Natural killer cell (primary cell): ENCODE data around the gene TPP2. TPM values are rescaled to one million over a fixed set of nuclear protein-coding genes. Genes with fewer than 3 reads are reported as not detected.

Experiments
- ATAC-seq, 3 donors: fragments of 150-1000 bp in 2 of 3; fragments of 200-7000 bp in 1 of 3; cut with Tn5 transposase; 1 replicate in 1 of 3; 2 replicates in 2 of 3; pipeline ENCODE4 v1.10.0; 2021; ENCODE audit warnings: mild to moderate bottlenecking in 2 of 3, moderate library complexity in 2 of 3
- DNase-seq, 2 donors: peaks; one replicate each; pipeline versions ENCODE4 v3.0.0 to v3.0.0-alpha.2; 2013 to 2021; ENCODE audit warnings: mixed read lengths in 1 of 2
- H3K27ac ChIP-seq: one replicate; pipeline ENCODE4 v1.5.1; 2013; ENCODE audit warnings: mild to moderate bottlenecking, low read length
- H3K27me3 ChIP-seq: one replicate; pipeline ENCODE4 v1.6.1; 2013; ENCODE audit warnings: low read length; ENCODE audit not compliant: control insufficient read depth, insufficient read depth
- H3K36me3 ChIP-seq: one replicate; pipeline ENCODE4 v1.6.1; 2013; ENCODE audit warnings: low read length; ENCODE audit not compliant: control insufficient read depth, insufficient read depth
- H3K4me1 ChIP-seq: one replicate; pipeline ENCODE4 v1.6.1; 2013; ENCODE audit warnings: low read length; ENCODE audit not compliant: control insufficient read depth, insufficient read depth
- H3K4me3 ChIP-seq: one replicate; pipeline ENCODE4 v1.5.1; 2013; ENCODE audit warnings: low read length
- H3K9me3 ChIP-seq: one replicate; pipeline ENCODE4 v1.6.1; 2013; ENCODE audit warnings: low read length; ENCODE audit not compliant: control insufficient read depth, insufficient read depth
- H3K27ac Mint-ChIP-seq, 2 donors: one replicate each; pipeline ENCODE4 v1.8.0; 2022; ENCODE audit warnings: mild to moderate bottlenecking in 2 of 2, mixed read lengths in 2 of 2, moderate library complexity in 1 of 2
- H3K27me3 Mint-ChIP-seq, 2 donors: one replicate each; pipeline ENCODE4 v1.8.0; 2022; ENCODE audit warnings: low read depth in 2 of 2, mixed read lengths in 2 of 2
- H3K36me3 Mint-ChIP-seq: one replicate; pipeline ENCODE4 v1.8.0; 2022; ENCODE audit warnings: mixed read lengths
- H3K4me1 Mint-ChIP-seq, 2 donors: one replicate each; pipeline ENCODE4 v1.8.0; 2022; ENCODE audit warnings: mixed read lengths in 2 of 2
- H3K4me3 Mint-ChIP-seq: one replicate; pipeline ENCODE4 v1.8.0; 2022; ENCODE audit warnings: mild to moderate bottlenecking, moderate library complexity, mixed read lengths
- H3K9me3 Mint-ChIP-seq, 2 donors: one replicate each; pipeline ENCODE4 v1.8.0; 2022; ENCODE audit warnings: mixed read lengths in 2 of 2
- WGBS: methylation state at CpG from one replicate; pipeline ENCODE4 v1.1.7; 2013; ENCODE audit warnings: missing lambda C conversion rate; ENCODE audit not compliant: insufficient coverage; 5-methylcytosine and 5-hydroxymethylcytosine counted together
- intact Hi-C: fragments of 100-400 bp; cut with micrococcal nuclease; formaldehyde crosslinking; loops from one replicate; pipeline ENCODE4 v1.14.2; 2022
- total RNA-seq, 4 donors: library from RNA; stranded (reverse); fragments of 120-200 nt in 1 of 4; gene quantifications; one replicate each; pipeline versions ENCODE4 v1.2.3 to v1.2.4, GENCODE V29; 2013 to 2022
- TF ChIP-seq, protein P1 (sequence below): fragments of 200-600 bp; IDR thresholded peaks from one replicate; pipeline ENCODE4 v1.8.0; 2022; ENCODE audit warnings: antibody characterized with exemption

Gene TPP2
- total RNA-seq, 3 donors from 2014 or later (not counting 1 experiment from before 2014, with no cell fraction given) = 128 to 147 (median 136) TPM

DNA sequence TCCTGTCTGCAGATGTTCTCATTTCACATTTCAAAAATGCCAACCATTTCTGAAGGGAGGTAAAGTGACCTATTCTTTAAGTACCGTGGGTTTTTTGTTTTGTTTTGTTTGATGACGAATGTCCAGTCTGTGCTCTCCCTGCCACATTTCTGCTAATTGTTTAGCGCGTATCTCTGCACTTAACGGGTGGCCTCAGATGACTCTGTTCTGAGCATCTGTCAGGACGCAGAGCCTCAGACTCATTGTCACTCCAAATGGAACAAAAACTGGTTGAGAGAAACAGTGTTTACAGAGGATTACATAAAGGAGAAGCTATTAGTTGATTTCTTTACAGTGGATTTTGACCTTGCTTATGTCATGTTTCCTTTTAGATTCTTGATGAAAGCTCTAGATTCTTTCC lies 23.7 kb downstream of the TPP2 start:
- no peak for DNase-seq
- WGBS = 98% methylated on average over 6 of the region's 6 CpGs
- Histone ChIP-seq H3K27me3 (no peaks in the 10 kb centered on the region), H3K4me3 (no peak overlapping the region), H3K36me3 (peaks cover 75% of the 10 kb centered on the region), H3K4me1 (no peaks in the 10 kb centered on the region), H3K9me3 (no peaks in the 10 kb centered on the region), H3K27ac (no peak overlapping the region)
- H3K36me3 Mint-ChIP-seq = peaks cover 8% of the 10 kb centered on the region
- TF ChIP-seq, protein P1, sequence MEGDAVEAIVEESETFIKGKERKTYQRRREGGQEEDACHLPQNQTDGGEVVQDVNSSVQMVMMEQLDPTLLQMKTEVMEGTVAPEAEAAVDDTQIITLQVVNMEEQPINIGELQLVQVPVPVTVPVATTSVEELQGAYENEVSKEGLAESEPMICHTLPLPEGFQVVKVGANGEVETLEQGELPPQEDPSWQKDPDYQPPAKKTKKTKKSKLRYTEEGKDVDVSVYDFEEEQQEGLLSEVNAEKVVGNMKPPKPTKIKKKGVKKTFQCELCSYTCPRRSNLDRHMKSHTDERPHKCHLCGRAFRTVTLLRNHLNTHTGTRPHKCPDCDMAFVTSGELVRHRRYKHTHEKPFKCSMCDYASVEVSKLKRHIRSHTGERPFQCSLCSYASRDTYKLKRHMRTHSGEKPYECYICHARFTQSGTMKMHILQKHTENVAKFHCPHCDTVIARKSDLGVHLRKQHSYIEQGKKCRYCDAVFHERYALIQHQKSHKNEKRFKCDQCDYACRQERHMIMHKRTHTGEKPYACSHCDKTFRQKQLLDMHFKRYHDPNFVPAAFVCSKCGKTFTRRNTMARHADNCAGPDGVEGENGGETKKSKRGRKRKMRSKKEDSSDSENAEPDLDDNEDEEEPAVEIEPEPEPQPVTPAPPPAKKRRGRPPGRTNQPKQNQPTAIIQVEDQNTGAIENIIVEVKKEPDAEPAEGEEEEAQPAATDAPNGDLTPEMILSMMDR = no peak
- no peaks in the 10 kb centered on the region for H3K9me3 Mint-ChIP-seq
- H3K4me3 Mint-ChIP-seq = no peak overlapping the region
- ATAC-seq = no peak
- no peaks in the 10 kb centered on the region for H3K27me3 Mint-ChIP-seq
- H3K27ac Mint-ChIP-seq = no peak overlapping the region
- intact Hi-C loops = no loop called here
- peaks cover 6 to 9% of the 10 kb centered on the region in 2 donors for H3K4me1 Mint-ChIP-seq

DNA sequence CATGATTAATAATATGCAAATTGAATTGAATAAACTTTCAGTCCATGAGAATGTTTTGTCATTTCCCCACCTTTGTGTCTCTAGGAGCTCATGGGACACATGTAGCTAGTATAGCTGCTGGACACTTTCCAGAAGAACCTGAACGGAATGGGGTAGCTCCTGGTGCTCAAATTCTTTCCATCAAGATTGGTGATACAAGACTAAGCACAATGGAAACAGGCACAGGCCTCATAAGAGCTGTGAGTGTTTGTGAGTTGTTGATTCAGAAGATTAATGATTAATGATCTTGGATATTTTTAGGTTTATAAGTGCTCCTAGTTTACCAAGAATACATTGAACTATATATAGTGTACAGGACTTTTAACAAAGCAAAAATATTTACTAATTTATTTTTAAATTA lies 30.1 kb downstream of the TPP2 start:
- 89% methylated on average over 1 of the region's 1 CpG for WGBS
- no peaks in the 10 kb centered on the region for H3K27me3 Mint-ChIP-seq
- H3K36me3 ChIP-seq = peaks cover 83% of the 10 kb centered on the region

DNA sequence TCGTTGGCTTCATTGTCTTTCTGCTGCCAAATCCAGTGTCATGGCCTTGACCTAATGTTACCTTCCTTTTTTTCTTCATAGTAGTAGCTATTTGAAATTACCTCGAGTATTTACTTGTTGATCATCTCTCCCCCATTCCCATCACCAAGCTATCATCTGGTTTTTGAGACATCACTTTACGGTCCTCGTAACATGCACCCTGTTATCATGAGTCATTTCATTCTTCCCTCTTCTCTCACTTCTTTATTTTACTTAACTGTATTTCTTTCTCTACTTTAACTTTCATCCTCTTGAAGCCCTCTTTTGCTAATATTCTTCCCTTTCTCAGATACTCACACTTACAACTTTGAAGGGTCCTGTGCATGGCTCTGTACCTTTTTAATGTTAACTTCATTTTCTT lies 31.8 kb downstream of the TPP2 start:
- intact Hi-C loops = loop anchor here (5.0 kb wide), 1 partner anchor 36 kb away; no protein-coding TSS in a partner anchor
- H3K36me3 Mint-ChIP-seq = peaks cover 25% of the 10 kb centered on the region
- ATAC-seq = no peak
- Histone ChIP-seq H3K27me3 (no peaks in the 10 kb centered on the region), H3K4me1 (no peaks in the 10 kb centered on the region), H3K36me3 (peaks cover 86% of the 10 kb centered on the region), H3K4me3 (no peak overlapping the region), H3K9me3 (no peaks in the 10 kb centered on the region), H3K27ac (no peak overlapping the region)
- H3K27me3 Mint-ChIP-seq = no peaks in the 10 kb centered on the region
- H3K4me1 Mint-ChIP-seq = peaks cover 3 to 11% of the 10 kb centered on the region in 2 donors
- H3K4me3 Mint-ChIP-seq = no peak overlapping the region
- no peaks in the 10 kb centered on the region for H3K9me3 Mint-ChIP-seq
- peak overlapping the region; percentile 4 to 57 for H3K27ac Mint-ChIP-seq
- TF ChIP-seq, protein P1 = no peak
- 84% methylated on average over 4 of the region's 4 CpGs for WGBS
- DNase-seq = no peak

More for the DNA sequence above, 30.1 kb downstream of the TPP2 start:
- Mint-ChIP-seq H3K4me1 (peaks cover 0 to 7% of the 10 kb centered on the region in 2 donors), H3K27ac (peak overlapping the region in 1 of 2 donors; percentile 32), H3K9me3 (no peaks in the 10 kb centered on the region), H3K4me3 (no peak overlapping the region), H3K36me3 (peaks cover 20% of the 10 kb centered on the region)
- H3K27ac ChIP-seq = no peak overlapping the region
- H3K4me1 ChIP-seq = no peaks in the 10 kb centered on the region
- no peak for ATAC-seq
- H3K9me3 ChIP-seq = no peaks in the 10 kb centered on the region
- H3K27me3 ChIP-seq = no peaks in the 10 kb centered on the region
- intact Hi-C loops = loop anchor here (5.0 kb wide), 1 partner anchor 35 kb away; no protein-coding TSS in a partner anchor
- TF ChIP-seq, protein P1 = no peak
- H3K4me3 ChIP-seq = no peak overlapping the region
- no peak for DNase-seq

DNA sequence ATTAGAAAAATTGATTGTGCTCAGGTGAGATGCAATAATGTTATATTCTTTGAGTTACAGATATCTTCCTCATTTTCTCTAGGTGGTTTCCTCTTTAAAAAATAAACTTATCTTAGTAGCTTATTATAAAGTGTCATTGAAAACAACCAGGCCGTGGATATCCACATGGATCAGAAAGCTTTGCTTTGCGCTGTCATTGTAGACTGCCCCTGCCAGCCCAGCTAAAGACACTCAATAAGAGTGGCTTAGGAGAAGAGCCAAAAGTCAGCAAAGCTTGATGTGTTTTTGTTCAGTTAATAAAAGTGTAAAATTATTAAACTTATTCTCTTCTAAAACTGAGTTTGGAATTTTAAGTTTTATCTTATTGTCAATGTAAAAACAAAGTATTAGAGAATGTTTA lies 34.4 kb downstream of the TPP2 start:
- H3K36me3 ChIP-seq = peaks cover 91% of the 10 kb centered on the region
- ATAC-seq (no peak), DNase-seq (no peak)
- peaks cover 34% of the 10 kb centered on the region for H3K36me3 Mint-ChIP-seq
- intact Hi-C loops = no loop called here
- H3K4me1 ChIP-seq = no peaks in the 10 kb centered on the region
- H3K9me3 ChIP-seq = no peaks in the 10 kb centered on the region
- H3K4me3 Mint-ChIP-seq = no peak overlapping the region
- TF ChIP-seq, protein P1 = no peak
- peaks cover 9 to 19% of the 10 kb centered on the region in 2 donors for H3K4me1 Mint-ChIP-seq
- 96% methylated on average over 2 of the region's 2 CpGs for WGBS
- no peaks in the 10 kb centered on the region for H3K27me3 ChIP-seq
- H3K27ac ChIP-seq = no peak overlapping the region
- no peaks in the 10 kb centered on the region for H3K27me3 Mint-ChIP-seq
- H3K9me3 Mint-ChIP-seq = no peaks in the 10 kb centered on the region
- H3K4me3 ChIP-seq = no peak overlapping the region
- no peak overlapping the region for H3K27ac Mint-ChIP-seq
